ENCODE data around the gene KDR.

KDR gene

GRCh38 chr4:55125087-55125721, at the start of gene KDR:
Gene KDR, minus strand, starts transcription at chr4:55125595. Its CDS starts 302 bp downstream, at chr4:55125293.
- peak in 2 of 3 experiments; percentile 23 to 25 for DNase-seq

DNA sequence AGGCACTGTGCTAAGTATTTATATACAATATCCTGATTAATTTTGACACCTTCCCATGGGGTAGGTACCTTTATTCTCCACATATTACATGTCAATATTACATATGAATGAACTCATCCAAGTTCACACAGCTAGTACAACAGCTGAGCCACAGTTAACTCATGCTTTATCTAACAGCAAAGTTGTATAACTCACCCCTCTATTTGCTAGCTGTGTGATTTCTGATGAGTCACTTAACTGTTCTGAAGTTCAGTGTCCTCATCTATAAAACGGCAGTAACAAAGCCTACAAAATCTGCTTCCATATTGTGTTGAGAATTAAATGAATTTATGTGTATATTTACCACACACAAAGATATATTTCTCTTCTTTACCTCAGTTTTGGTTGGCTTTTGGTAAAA, 48.2 kb upstream of the KDR start:
- no peak for DNase-seq

- DNase-seq: no peak
Measured at GRCh38 chr4:55172694-55173287, 47.4 kb upstream of the KDR start.

GRCh38 chr4:55170462-55170861, 45.1 kb upstream of the KDR start:
- DNase-seq: no peak

DNA sequence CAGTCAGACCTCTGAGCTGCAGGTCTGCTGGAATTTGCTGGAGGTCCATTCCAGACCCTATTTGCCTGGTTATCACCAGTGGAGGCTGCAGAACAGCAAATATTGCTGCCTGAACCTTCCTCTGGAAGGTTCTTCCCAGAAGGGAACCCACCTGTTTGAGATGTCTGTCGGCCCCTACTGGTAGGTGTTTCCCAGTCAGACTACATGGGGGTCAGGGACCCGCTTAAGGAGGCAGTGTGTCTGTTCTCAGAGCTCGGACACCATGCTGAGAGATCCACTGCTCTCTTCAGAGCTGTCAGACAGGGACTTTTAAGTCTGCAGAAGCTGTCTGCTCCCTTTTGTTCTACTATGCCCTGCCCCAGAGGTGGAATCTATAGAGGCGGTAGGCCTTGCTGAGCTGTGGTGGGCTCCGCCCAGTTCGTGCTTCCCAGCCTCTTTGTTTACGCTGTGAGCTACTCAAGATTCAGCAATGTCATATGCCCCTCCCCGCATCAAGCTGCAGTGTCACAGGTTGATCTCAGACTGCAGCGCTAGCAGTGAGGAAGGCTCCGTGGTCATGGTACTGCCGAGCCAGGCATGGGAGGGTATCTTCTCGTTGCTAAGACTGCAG, 44.1 kb upstream of the KDR start:
- peak; percentile 7 to 80 (median 40) for DNase-seq

GRCh38 chr4:55162396-55162795, 37.0 kb upstream of the KDR start:
- no peak for DNase-seq

DNA sequence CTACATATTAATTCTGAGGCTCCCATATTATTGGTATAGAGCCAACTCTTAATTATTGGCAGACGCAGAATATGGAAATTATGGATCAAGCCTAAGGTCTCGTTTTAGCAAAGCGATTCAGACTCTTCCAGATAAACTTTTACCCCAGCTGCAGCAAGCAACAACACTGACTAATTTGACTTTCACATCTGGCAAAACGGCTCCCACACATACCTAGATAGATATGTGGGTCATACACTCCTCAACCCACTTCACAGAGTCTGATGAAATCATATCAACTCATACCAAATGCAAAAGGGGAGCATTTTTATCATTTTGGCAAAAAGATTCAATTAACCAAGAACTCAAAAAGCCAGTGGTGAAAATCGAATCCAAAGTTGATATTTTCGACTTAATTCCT, 36.3 kb upstream of the KDR start:
- no peak for DNase-seq

- DNase-seq: no peak
Measured at GRCh38 chr4:55159851-55160250, 34.5 kb upstream of the KDR start.

- DNase-seq: no peak
Measured at GRCh38 chr4:55158957-55159356, 33.6 kb upstream of the KDR start.

DNA sequence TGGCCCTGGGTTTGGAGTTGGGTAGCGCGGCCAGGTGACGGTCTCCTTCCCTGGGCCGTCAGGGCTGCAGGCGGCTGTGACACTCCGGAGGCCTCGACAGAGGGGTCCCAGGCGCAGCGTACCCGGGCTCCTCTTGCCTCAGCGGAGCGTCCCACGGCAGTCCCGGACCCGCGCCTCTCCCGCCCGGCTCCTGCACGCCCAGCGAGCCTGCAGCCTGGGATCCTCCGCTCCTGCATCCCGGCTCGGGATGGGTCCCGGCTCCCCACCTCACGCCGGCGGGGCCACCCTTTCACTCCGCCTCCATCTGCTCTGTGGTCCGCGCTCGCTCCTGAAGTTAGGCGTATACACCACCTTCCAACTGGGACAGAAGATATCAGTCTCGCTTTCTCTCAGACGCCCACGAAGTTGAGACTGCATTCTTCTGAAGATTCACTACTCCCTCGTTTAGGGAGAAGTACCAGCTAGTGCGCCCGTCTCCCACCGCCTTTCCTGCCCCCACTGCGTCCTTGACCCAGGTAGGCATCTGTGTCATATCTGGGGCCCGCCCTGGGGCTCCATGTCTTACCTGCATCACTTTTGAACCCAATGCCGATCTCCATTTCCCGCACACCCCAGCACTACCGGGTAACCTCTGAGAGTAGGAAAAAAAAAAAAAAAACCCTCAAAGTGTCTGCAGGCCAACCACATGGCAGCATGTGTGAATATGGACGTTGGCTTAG, 32.3 kb upstream of the KDR start:
- no peak for DNase-seq

DNA sequence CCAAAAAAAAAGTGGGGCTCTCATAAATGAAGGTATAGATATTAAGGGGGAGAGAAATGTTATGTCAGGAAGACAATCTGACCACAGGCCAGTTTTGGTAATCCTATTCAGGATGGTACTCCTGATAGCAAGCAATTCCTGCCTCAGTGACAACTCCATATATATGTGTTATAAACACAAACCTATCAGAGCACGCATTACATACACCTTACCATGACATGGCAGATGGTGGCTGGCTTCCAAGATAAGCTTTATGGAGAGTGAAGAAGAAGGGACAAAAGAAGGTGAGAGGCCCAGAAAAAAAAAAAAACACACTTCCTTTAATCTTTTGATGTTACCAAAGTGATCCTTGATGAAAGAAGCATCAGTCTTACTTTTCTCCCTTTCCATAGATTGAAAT, 29.5 kb upstream of the KDR start:
- DNase-seq: no peak

- no peak for DNase-seq
Measured at GRCh38 chr4:55154290-55154880, 29.0 kb upstream of the KDR start.

GRCh38 chr4:55143858-55144257, 18.5 kb upstream of the KDR start:
- peak in 2 of 3 experiments; percentile 21 to 41 for DNase-seq

DNA sequence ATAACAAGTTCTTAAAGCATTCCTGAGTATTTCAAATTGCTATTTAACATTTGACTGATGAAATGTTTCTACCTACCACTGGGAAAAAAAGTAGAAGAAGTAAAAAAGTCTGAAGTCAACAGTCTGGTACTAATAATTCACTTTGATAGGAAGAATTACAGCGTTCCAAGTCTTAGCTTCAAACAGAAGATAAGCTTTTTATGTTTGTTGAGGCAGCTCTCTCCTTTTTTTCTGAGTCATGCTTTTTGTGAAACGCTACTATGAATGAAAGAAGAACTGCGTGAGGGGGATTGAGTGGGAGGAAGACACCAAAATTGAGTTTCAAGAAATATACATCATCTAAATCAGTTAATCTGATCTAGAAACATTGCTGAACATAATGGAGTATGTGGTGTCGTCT, 13.0 kb upstream of the KDR start:
- DNase-seq: no peak

DNA sequence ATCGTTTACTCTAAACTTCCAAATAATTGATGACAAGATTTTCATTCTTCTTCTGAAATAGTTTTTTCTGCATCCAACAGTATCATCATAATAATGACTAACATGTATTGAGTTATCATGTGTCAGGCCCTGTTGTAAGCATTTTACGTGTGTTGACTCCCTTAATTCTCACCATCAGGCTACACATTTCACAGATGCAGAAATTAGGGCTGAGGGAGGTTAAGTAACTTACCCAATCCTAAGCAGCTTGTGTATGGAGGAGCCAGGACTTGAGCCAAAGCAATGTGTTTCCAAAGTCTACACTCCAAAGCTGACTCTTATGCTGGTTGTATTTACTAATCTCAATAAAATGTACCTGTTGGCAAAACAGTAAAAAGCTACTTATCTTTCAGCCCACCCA, 11.2 kb upstream of the KDR start:
- no peak for DNase-seq

GRCh38 chr4:55133951-55134350, 8.6 kb upstream of the KDR start:
- DNase-seq: no peak

- peak in 1 of 3 experiments; percentile 31 for DNase-seq
Measured at GRCh38 chr4:55132775-55133174, 7.4 kb upstream of the KDR start.

DNA sequence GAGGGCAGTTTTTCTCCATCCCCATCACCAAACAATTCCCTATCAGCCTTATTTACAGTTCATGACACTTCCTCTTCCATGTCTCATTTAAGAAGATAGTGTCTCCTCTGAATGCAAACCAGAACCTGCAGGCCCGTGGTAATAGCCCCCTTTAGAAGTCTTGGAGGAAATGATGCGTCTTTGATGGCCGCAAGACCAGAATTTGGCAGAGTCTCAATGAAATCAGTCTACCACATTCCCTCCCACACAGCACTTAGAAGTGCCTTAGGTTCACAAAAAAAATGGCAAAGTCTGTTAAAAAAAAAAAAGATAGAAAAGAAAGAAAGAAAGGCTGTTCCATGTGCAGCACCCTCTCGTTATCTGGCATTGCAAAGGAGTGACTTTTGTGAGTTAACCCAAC, 2.1 kb upstream of the KDR start:
- no peak for DNase-seq

DNA sequence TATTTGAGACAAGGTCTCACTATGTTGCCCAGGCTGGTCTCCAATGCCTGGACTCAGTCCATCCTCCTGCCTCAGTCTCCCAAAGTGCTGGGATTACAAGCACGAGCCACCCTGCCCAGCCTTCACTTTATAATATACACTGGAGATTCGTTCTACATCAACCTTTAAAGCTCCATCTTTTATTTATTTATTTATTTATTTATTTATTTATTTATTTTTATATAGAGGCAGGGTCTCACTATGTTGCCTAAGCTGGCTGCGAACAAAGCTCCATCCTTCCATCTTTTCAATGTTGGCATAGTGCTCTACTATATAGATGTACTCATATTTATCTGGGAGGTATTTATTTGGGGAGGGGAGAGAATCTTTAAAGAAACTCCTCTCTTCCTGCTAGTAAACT, 1.7 kb upstream of the KDR start:
- no peak for DNase-seq

DNA sequence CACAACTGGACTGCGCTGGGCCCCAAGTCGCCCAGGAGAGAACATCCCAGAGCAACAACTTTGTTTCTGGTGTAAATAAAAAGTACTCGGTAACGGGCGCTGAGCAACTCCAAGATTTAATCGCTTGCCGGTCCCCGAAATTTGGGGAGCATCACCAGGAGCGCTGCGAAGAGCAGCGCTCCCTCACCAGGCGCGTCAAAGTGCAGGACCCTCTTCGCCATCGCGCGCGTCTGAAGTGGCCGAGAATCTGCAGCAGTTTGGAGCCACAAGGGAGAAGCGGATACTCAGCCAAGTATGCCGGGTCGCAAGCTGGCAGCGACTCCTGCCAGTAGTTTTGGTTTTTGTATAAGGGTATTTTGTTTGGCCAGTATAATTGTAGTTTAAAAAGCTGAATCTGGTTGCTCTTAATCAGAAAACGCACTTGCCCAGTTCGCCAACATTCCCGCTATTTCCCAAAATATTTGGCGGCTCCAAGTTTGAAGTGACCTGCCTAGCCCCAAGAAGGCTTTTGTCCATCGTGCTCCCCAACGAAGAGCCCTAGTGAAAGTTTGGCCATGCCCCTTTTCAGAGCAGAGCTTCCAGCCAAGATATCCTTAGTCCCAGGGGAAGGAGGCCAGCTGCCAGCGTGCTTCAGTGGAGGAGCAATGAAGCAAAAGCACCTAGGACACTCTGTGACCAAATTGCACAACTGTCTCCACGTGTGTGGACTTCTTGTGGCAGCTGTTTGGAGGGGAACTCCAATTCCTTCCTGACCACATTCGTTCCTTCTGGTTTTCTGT, 557 bp upstream of the KDR start:
- DNase-seq: no peak

DNA sequence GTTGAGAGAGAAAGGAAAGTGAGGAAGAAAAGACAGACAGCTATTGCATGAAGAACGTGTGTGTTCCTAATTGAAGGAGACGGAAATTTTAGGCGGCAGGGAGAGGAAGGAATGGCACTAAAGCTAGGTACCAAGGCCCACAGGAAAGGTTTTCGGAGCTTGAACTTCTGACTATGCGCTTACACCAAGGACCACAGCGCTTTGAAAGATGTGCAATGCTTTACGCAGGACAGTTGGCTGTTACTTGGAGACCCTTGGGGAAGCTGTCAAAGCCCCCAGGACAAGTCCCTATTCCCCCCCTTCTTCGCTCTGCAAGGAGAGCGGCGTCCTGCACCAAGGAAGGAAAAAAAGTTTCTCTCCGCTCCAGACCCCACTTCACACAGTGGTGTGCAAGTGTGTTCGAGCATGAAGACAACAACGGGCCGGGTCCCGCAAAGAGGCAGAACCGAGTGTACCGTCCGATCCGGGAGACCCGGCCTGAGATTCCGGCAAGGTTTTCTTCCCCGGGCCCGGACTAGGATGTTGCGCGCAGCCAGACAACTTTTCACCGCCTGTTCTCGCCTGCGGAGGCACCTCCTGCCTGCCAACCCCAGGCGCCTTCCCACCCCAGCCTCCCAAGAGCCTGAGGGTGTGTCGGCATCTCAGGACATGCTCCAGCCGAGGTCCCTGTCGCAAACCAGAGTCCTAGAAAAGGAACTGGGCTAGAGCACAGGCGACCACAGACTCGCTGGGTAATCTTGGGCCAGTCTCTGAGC, 896 bp downstream of the KDR start:
- DNase-seq: no peak

DNA sequence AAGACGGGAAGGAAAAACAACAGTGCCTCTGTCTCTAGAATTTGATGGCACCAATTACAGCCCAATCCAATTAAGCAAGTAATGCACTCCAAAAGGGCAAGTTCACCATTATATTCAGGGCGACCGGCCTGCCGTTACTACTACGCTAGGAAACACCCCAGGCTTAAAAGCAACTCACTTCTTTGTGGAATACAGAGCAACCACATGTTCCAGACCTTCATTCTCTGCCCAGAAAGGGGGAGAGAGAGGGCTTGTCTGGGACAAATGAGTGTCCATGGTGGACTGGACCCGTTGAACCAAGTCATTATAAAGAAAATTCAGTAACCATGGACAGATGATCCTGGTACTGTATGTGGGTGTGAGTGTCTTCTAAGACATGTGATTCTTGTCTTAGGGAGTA, 1.6 kb downstream of the KDR start:
- DNase-seq: no peak
